Activated CD4-positive, alpha-beta memory T cell treated with anti-CD3 and anti-CD28 coated beads for 36 hours (primary cell): ENCODE results near the gene SPATA13. TPM values are rescaled to one million over a fixed set of nuclear protein-coding genes. Genes with fewer than 3 reads are reported as not detected.

Experiments used
- CTCF ChIA-PET: fragments of 350-600 bp; sonication (Branson Sonifier 250); formaldehyde crosslinking; loops from one replicate; lab custom pipeline; 2021; ENCODE audit warnings: antibody characterized with exemption, inconsistent platforms; lab: Charles Lee
- POLR2A ChIA-PET: fragments of 350-600 bp; sonication (Branson Sonifier 250); formaldehyde crosslinking; loops from one replicate; lab custom pipeline; 2021; ENCODE audit warnings: antibody characterized with exemption; lab: Charles Lee
- DNase-seq: peaks from one replicate; pipeline ENCODE4 v3.0.0-alpha.2; 2020
- H3K27ac Mint-ChIP-seq: one replicate; pipeline ENCODE4 v1.8.0; 2021; ENCODE audit warnings: mixed read lengths
- H3K27me3 Mint-ChIP-seq: one replicate; pipeline ENCODE4 v1.8.0; 2021; ENCODE audit warnings: mixed read lengths
- H3K36me3 Mint-ChIP-seq: one replicate; pipeline ENCODE4 v1.8.0; 2021; ENCODE audit warnings: mixed read lengths
- H3K4me1 Mint-ChIP-seq: one replicate; pipeline ENCODE4 v1.8.0; 2021; ENCODE audit warnings: low read depth, mixed read lengths
- H3K4me3 Mint-ChIP-seq: one replicate; pipeline ENCODE4 v1.8.0; 2021; ENCODE audit warnings: mild to moderate bottlenecking, mixed read lengths
- H3K9me3 Mint-ChIP-seq: one replicate; pipeline ENCODE4 v1.8.0; 2021; ENCODE audit warnings: mixed read lengths
- intact Hi-C: fragments of 100-400 bp; cut with micrococcal nuclease; formaldehyde crosslinking; loops from one replicate; pipeline ENCODE4 v1.15.1; 2023
- total RNA-seq, 2 experiments: library from RNA; stranded (reverse); gene quantifications; one replicate each; pipeline ENCODE4 v1.2.3, GENCODE V29; 2021

SPATA13 gene
- total RNA-seq, 2 experiments from 2014 or later, result 50.3 to 50.8 TPM

- Mint-ChIP-seq H3K4me1 (no peaks in the 10 kb centered on the region), H3K27ac (no peak overlapping the region), H3K9me3 (no peaks in the 10 kb centered on the region), H3K4me3 (no peak overlapping the region), H3K36me3 (no peaks in the 10 kb centered on the region), H3K27me3 (peaks cover under 1% of the 10 kb centered on the region)
- ChIA-PET CTCF (no interaction called here), POLR2A (no interaction called here)
- intact Hi-C loops, result no loop called here
- no peak for DNase-seq
Observed at GRCh38 chr13:24153979-24154701, 6.4 kb upstream of the SPATA13 start.

DNA sequence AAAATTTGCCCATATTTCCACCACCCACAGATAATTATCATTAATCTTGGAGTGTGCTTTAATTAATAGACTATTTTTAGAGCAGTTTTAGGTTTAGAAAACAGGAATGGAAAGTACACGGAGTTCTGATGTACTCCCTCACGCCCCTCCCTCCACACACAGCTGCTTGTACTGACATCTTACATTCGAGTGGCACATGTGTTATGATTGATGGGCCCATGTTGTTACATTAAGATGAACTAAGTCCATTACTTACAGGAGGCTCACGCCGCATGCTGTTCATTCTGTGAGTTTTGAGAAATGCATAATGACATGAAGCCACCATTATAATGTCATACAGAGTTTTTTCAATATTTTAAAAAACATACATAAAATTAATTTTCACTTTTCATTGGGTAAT lies 1.2 kb upstream of the SPATA13 start:
- Mint-ChIP-seq H3K27ac (no peak overlapping the region), H3K9me3 (no peaks in the 10 kb centered on the region), H3K36me3 (no peaks in the 10 kb centered on the region), H3K4me3 (no peak overlapping the region), H3K27me3 (peaks cover 11% of the 10 kb centered on the region), H3K4me1 (peaks cover 13% of the 10 kb centered on the region)
- POLR2A ChIA-PET, result no interaction called here
- CTCF ChIA-PET, result interaction anchor here (2.4 kb wide), 1 partner anchor 69 kb away, joined by 11 read pairs; no protein-coding TSS in a partner anchor
- DNase-seq, result no peak
- intact Hi-C loops, result no loop called here

DNA sequence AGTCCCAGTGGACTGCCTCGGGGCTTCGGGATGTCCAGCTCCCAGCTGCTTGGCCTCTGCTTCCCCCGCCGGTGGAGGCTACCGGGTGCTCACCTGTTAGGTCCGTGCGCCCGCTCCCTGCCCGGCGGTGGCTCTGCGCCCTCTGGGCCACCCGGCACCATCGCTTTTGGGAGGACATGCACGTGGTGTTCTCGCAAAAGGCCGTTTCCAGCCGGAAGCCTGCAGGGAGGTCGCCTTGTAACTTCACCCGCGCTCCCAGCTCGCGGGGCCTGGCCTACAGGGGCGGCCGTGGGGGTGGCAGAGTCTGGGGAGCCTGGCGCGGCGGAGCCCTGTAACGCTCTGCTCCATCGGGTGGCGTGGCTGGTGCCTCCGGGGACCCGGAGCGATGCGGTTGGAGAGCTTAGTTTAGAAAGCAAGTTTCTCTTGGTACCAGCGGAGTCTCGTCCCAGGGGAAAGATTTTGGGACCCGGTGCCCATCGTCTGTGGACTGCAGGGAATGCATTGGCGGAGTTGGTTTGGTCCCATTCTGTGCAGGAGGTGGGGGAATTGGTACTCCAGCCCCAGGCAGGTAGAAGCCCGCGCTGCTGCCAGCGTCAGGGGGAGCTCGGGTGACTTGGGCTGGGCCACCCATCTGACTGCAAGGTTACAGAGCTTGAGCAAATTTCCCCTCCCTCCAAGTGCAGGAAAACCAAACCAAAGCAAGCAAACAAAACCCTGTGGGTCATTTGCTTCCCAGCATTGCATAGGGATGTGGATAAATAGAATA lies 673 bp downstream of the SPATA13 start:
- Mint-ChIP-seq H3K27ac (no peak overlapping the region), H3K4me3 (peak overlapping the region; percentile 83), H3K9me3 (no peaks in the 10 kb centered on the region), H3K36me3 (peaks cover 3% of the 10 kb centered on the region), H3K27me3 (peaks cover 11% of the 10 kb centered on the region), H3K4me1 (peaks cover 13% of the 10 kb centered on the region)
- ChIA-PET CTCF (interaction anchor here (0.5 to 2.4 kb wide), 8 partner anchors 14 to 1749 kb away, joined by 3 to 11 read pairs (median 5); no protein-coding TSS in a partner anchor), POLR2A (interaction anchor here (1.2 to 2.2 kb wide), 2 partner anchors 27 to 64 kb away, joined by 3 to 9 read pairs; no protein-coding TSS in a partner anchor)
- intact Hi-C loops, result loop anchor here (2.0 to 5.0 kb wide), 4 partner anchors 34 to 111 kb away; no protein-coding TSS in a partner anchor
- DNase-seq, result peak; percentile 48

GRCh38 chr13:24161980-24162525 lies 1.5 kb downstream of the SPATA13 start:
- no peak overlapping the region for H3K27ac Mint-ChIP-seq
- DNase-seq, result no peak
- H3K36me3 Mint-ChIP-seq, result peaks cover 3% of the 10 kb centered on the region
- peaks cover 13% of the 10 kb centered on the region for H3K4me1 Mint-ChIP-seq
- H3K9me3 Mint-ChIP-seq, result no peaks in the 10 kb centered on the region
- peak overlapping the region; percentile 83 for H3K4me3 Mint-ChIP-seq
- POLR2A ChIA-PET, result interaction anchor here (1.2 to 2.2 kb wide), 2 partner anchors 26 to 65 kb away, joined by 3 to 9 read pairs; no protein-coding TSS in a partner anchor
- CTCF ChIA-PET, result interaction anchor here (0.5 to 2.0 kb wide), 5 partner anchors 65 to 1748 kb away, joined by 3 to 11 read pairs (median 4); no protein-coding TSS in a partner anchor
- peaks cover 11% of the 10 kb centered on the region for H3K27me3 Mint-ChIP-seq
- intact Hi-C loops, result loop anchor here (2.0 to 5.0 kb wide), 4 partner anchors 35 to 110 kb away; no protein-coding TSS in a partner anchor

DNA sequence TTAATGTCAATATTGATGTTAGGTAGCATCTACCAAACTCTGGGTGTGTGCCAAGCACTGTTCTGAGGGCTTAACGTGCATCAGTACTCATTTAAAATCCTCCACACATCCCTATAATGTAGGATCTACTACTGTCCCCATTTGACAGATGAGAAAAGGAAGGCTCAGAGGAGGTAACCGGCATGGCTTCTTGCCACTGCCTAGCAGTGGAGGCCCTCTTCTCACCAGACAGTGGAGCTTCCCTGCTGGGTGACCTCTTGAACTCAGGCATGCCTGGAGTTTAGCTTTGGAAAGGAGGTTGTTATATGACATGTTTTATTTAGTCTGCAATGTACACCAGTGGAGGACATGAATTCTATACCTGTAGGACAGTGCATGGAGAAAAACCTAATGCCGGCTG lies 2.1 kb downstream of the SPATA13 start:
- no peak overlapping the region for H3K27ac Mint-ChIP-seq
- intact Hi-C loops, result loop anchor here (5.0 kb wide), 2 partner anchors 35 to 110 kb away; no protein-coding TSS in a partner anchor
- ChIA-PET CTCF (interaction anchor here (0.9 to 1.0 kb wide), 2 partner anchors 66 to 115 kb away, joined by 3 to 4 read pairs; no protein-coding TSS in a partner anchor), POLR2A (no interaction called here)
- peaks cover 11% of the 10 kb centered on the region for H3K27me3 Mint-ChIP-seq
- no peak overlapping the region for H3K4me3 Mint-ChIP-seq
- no peak for DNase-seq
- H3K9me3 Mint-ChIP-seq, result no peaks in the 10 kb centered on the region
- peaks cover 5% of the 10 kb centered on the region for H3K36me3 Mint-ChIP-seq
- peaks cover 13% of the 10 kb centered on the region for H3K4me1 Mint-ChIP-seq

- peaks cover 11% of the 10 kb centered on the region for H3K27me3 Mint-ChIP-seq
- POLR2A ChIA-PET, result no interaction called here
- peaks cover 6% of the 10 kb centered on the region for H3K36me3 Mint-ChIP-seq
- no peak overlapping the region for H3K27ac Mint-ChIP-seq
- H3K4me1 Mint-ChIP-seq, result peaks cover 19% of the 10 kb centered on the region
- H3K9me3 Mint-ChIP-seq, result no peaks in the 10 kb centered on the region
- H3K4me3 Mint-ChIP-seq, result no peak overlapping the region
- intact Hi-C loops, result no loop called here
- DNase-seq, result no peak
- CTCF ChIA-PET, result interaction anchor here (1.5 kb wide), 1 partner anchor 62 kb away, joined by 3 read pairs; no protein-coding TSS in a partner anchor
Observed at GRCh38 chr13:24165746-24166145, 5.2 kb downstream of the SPATA13 start.

- H3K4me1 Mint-ChIP-seq, result peaks cover 16% of the 10 kb centered on the region
- DNase-seq, result no peak
- H3K36me3 Mint-ChIP-seq, result peaks cover 6% of the 10 kb centered on the region
- CTCF ChIA-PET, result interaction anchor here (1.5 kb wide), 1 partner anchor 61 kb away, joined by 3 read pairs; no protein-coding TSS in a partner anchor
- H3K4me3 Mint-ChIP-seq, result no peak overlapping the region
- intact Hi-C loops, result no loop called here
- H3K9me3 Mint-ChIP-seq, result no peaks in the 10 kb centered on the region
- H3K27me3 Mint-ChIP-seq, result peaks cover 11% of the 10 kb centered on the region
- POLR2A ChIA-PET, result interaction anchor here (0.6 kb wide), 1 partner anchor 12 kb away, joined by 3 read pairs; no protein-coding TSS in a partner anchor
- no peak overlapping the region for H3K27ac Mint-ChIP-seq
Observed at GRCh38 chr13:24166561-24166960, 6.0 kb downstream of the SPATA13 start.

- intact Hi-C loops, result no loop called here
- Mint-ChIP-seq H3K4me3 (no peak overlapping the region), H3K9me3 (no peaks in the 10 kb centered on the region), H3K36me3 (peaks cover 6% of the 10 kb centered on the region), H3K27ac (peak overlapping the region; percentile 0), H3K27me3 (peaks cover 2% of the 10 kb centered on the region), H3K4me1 (peaks cover 6% of the 10 kb centered on the region)
- DNase-seq, result no peak
- ChIA-PET POLR2A (no interaction called here), CTCF (no interaction called here)
Observed at GRCh38 chr13:24167666-24168391, 7.3 kb downstream of the SPATA13 start.

GRCh38 chr13:24168392-24168750 lies 7.9 kb downstream of the SPATA13 start:
- ChIA-PET CTCF (no interaction called here), POLR2A (no interaction called here)
- no peak overlapping the region for H3K4me3 Mint-ChIP-seq
- DNase-seq, result peak; percentile 24
- H3K9me3 Mint-ChIP-seq, result no peaks in the 10 kb centered on the region
- peaks cover 1% of the 10 kb centered on the region for H3K27me3 Mint-ChIP-seq
- H3K36me3 Mint-ChIP-seq, result peaks cover 6% of the 10 kb centered on the region
- intact Hi-C loops, result no loop called here
- H3K27ac Mint-ChIP-seq, result peak overlapping the region; percentile 0
- H3K4me1 Mint-ChIP-seq, result peaks cover 7% of the 10 kb centered on the region

DNA sequence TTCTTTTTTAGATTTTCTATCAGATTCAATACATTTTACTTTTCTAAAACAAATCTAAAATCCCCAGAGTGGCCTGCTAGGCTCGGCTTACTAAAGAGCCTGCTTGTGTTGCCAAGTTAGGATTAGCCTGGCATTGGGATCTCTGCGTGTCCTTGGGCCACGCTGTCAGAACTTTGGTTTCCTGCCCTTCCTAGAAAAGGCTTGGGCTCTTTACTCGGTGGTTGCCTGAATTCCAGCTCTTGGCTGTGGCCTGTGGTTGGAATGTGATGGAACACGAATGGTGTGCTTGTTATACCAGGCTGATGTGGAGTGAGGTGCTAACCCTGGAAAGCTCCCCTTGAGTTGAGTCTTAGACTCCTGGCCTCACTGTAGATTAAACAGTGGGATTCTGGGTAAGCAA lies 8.5 kb downstream of the SPATA13 start:
- Mint-ChIP-seq H3K27ac (no peak overlapping the region), H3K4me3 (no peak overlapping the region)
- CTCF ChIA-PET, result no interaction called here

GRCh38 chr13:24172071-24172470 lies 11.6 kb downstream of the SPATA13 start:
- intact Hi-C loops, result no loop called here
- CTCF ChIA-PET, result no interaction called here
- Mint-ChIP-seq H3K9me3 (no peaks in the 10 kb centered on the region), H3K4me1 (peaks cover 17% of the 10 kb centered on the region), H3K27me3 (no peaks in the 10 kb centered on the region), H3K4me3 (no peak overlapping the region), H3K27ac (no peak overlapping the region), H3K36me3 (peaks cover 4% of the 10 kb centered on the region)
- no peak for DNase-seq
- POLR2A ChIA-PET, result no interaction called here

More for the DNA sequence above, 8.5 kb downstream of the SPATA13 start:
- intact Hi-C loops, result no loop called here
- Mint-ChIP-seq H3K36me3 (peaks cover 6% of the 10 kb centered on the region), H3K9me3 (no peaks in the 10 kb centered on the region), H3K4me1 (peaks cover 13% of the 10 kb centered on the region), H3K27me3 (no peaks in the 10 kb centered on the region)
- POLR2A ChIA-PET, result no interaction called here
- DNase-seq, result no peak
